K562 (cell line): ENCODE results near the gene CDKN1C. TPM values are rescaled to one million over a fixed set of nuclear protein-coding genes. Genes with fewer than 3 reads are reported as not detected.

Experiments used
- ATAC-seq: fragments of 200-7000 bp; cut with Tn5 transposase; 3 replicates; pipeline ENCODE4 v1.9.1; 2020; ENCODE audit warnings: moderate library complexity
- BruUV-seq: library from RNA; stranded (reverse); fragments of 400-500 nt; replicated peaks from 2 replicates; lab custom pipeline; 2021; lab: Mats Ljungman, UMichigan
- CTCF ChIA-PET: fragments of 300-600 bp; formaldehyde crosslinking; extraction: SDS; loops from one replicate; lab custom pipeline; 2021; ENCODE audit warnings: low intra/inter-chr PET ratio; lab: Yijun Ruan, JAX
- POLR2A ChIA-PET: fragments of 300-600, 350-650 bp; sonication (Branson Sonifier 250); formaldehyde crosslinking; extraction: SDS; loops from one replicate; lab custom pipeline; 2021; ENCODE audit warnings: antibody characterized with exemption, inconsistent platforms; lab: Yijun Ruan, JAX
- DNase-seq, 4 experiments: peaks; one replicate each; pipeline versions ENCODE4 v3.0.0 to v3.0.0-alpha.2; 2011 to 2018; ENCODE audit warnings: low spot score in 3 of 4, mixed read lengths in 3 of 4; ENCODE audit errors: extremely low read depth in 1 of 4
- FAIRE-seq: peaks from 2 replicates; lab custom pipeline; 2011; peaks lifted over from hg19 to GRCh38; lab: Jason Lieb, UNC
- H2AFZ ChIP-seq: 2 replicates; pipeline ENCODE4 v1.6.0; 2011; ENCODE audit warnings: low read depth, low read length, control low read depth, inconsistent platforms
- H3K27ac ChIP-seq: fragments of 200-600 bp; 3 replicates; pipeline ENCODE4 v1.8.0; 2011; ENCODE audit warnings: low read depth, mild to moderate bottlenecking, control low read depth, inconsistent platforms, low read length, moderate library complexity, mixed read lengths; ENCODE audit errors: extremely low read depth
- H3K27me3 ChIP-seq, 2 experiments: fragments of 300-600 bp in 1 of 2; 2 replicates in 1 of 2; 3 replicates in 1 of 2; pipeline versions ENCODE4 v1.6.0 to v1.8.0; 2011; ENCODE audit warnings: inconsistent platforms in 2 of 2, low read length in 2 of 2, mild to moderate bottlenecking in 1 of 2, mixed read lengths in 1 of 2, moderate library complexity in 1 of 2; ENCODE audit not compliant: control insufficient read depth in 2 of 2, insufficient read depth in 2 of 2
- H3K36me3 ChIP-seq: fragments of 300-600 bp; 3 replicates; pipeline ENCODE4 v1.8.0; 2011; ENCODE audit warnings: mild to moderate bottlenecking, low read length, inconsistent platforms; ENCODE audit not compliant: control insufficient read depth, insufficient read depth
- H3K4me1 ChIP-seq, 2 experiments: fragments of 200-600 bp in 1 of 2; replicated peaks in 1 of 2; 2 replicates in 1 of 2; 3 replicates in 1 of 2; pipeline versions ENCODE4 v1.5.1 to v1.8.0; 2011; ENCODE audit warnings: inconsistent platforms in 2 of 2, low read length in 2 of 2, mild to moderate bottlenecking in 1 of 2, mixed read lengths in 1 of 2, moderate library complexity in 1 of 2; ENCODE audit not compliant: control insufficient read depth in 2 of 2, insufficient read depth in 2 of 2
- H3K4me2 ChIP-seq: 2 replicates; pipeline ENCODE4 v1.6.1; 2011; ENCODE audit warnings: low read length, control low read depth, inconsistent platforms, mixed read lengths; ENCODE audit not compliant: insufficient read depth
- H3K4me3 ChIP-seq: fragments of 200-600 bp; sonication (generic), shearing (Covaris generic); 2 replicates; pipeline ENCODE4 v1.5.1; 2016; ENCODE audit warnings: control low read depth, inconsistent platforms
- H3K79me2 ChIP-seq: fragments of 200-600 bp; 3 replicates; pipeline ENCODE4 v1.8.0; 2011; ENCODE audit warnings: low read length, inconsistent platforms; ENCODE audit not compliant: control insufficient read depth, insufficient read depth
- H3K9ac ChIP-seq, 2 experiments: 2 replicates each; pipeline versions ENCODE4 v1.6.0 to v1.6.1; 2011; ENCODE audit warnings: low read depth in 2 of 2, low read length in 2 of 2, control low read depth in 1 of 2, inconsistent platforms in 1 of 2, mild to moderate bottlenecking in 1 of 2, mixed read lengths in 1 of 2; ENCODE audit not compliant: insufficient read depth in 1 of 2
- H3K9me1 ChIP-seq: one replicate; pipeline ENCODE4 v1.6.0; 2011; ENCODE audit warnings: inconsistent platforms, mild to moderate bottlenecking, low read length, moderate library complexity; ENCODE audit not compliant: control insufficient read depth, insufficient read depth
- H3K9me3 ChIP-seq: replicated peaks from 2 replicates; pipeline ENCODE4 v1.5.1; 2011; ENCODE audit warnings: low read depth, low read length, inconsistent platforms; ENCODE audit not compliant: control insufficient read depth, insufficient read depth
- H4K20me1 ChIP-seq: replicated peaks from 2 replicates; pipeline ENCODE4 v1.6.1; 2011; ENCODE audit warnings: low read length, inconsistent platforms, mixed read lengths; ENCODE audit not compliant: control insufficient read depth, insufficient read depth
- CTBP1 ChIP-seq: fragments of 450-650 bp; IDR thresholded peaks from 2 replicates; pipeline ENCODE4 v1.6.1; 2016; ENCODE audit warnings: borderline replicate concordance
- EGR1 ChIP-seq: fragments of 450-650 bp; conservative IDR thresholded peaks from 2 replicates; pipeline ENCODE4 v1.6.1; 2017; ENCODE audit warnings: mild to moderate bottlenecking
- MAZ ChIP-seq, 2 experiments: fragments of 450-650 bp in 1 of 2; sonication (generic) in 1 of 2; formaldehyde crosslinking; IDR thresholded peaks in 1 of 2; conservative IDR thresholded peaks in 1 of 2; 2 replicates each; pipeline versions ENCODE4 v1.4.0 to v1.5.0; 2020; ENCODE audit warnings: mild to moderate bottlenecking in 1 of 2, missing genetic modification reagents in 1 of 2
- MIER1 ChIP-seq: fragments of 450-650 bp; IDR thresholded peaks from 2 replicates; pipeline ENCODE4 v1.6.1; 2016; ENCODE audit warnings: antibody characterized with exemption, mild to moderate bottlenecking, low read depth
- STAG1 ChIP-seq: sonication (generic); formaldehyde crosslinking; IDR thresholded peaks from 2 replicates; pipeline ENCODE4 v1.5.0; 2020; ENCODE audit warnings: missing genetic modification reagents, borderline replicate concordance
- TAF9B ChIP-seq: fragments of 450-650 bp; IDR thresholded peaks from 2 replicates; pipeline ENCODE4 v1.6.1; 2018; ENCODE audit warnings: mild to moderate bottlenecking; ENCODE audit not compliant: partially characterized antibody
- TARDBP ChIP-seq: fragments of 450-650 bp; IDR thresholded peaks from 2 replicates; pipeline ENCODE4 v1.6.1; 2016
- TEAD4 ChIP-seq, 2 experiments: sonication (generic) in 1 of 2; formaldehyde crosslinking in 1 of 2; IDR thresholded peaks; 2 replicates each; pipeline versions ENCODE4 v1.6.1 to v1.8.0; 2012 to 2022; ENCODE audit warnings: borderline replicate concordance in 1 of 2, inconsistent platforms in 1 of 2, low read length in 1 of 2, mild to moderate bottlenecking in 1 of 2, missing genetic modification reagents in 1 of 2
- TFAP4 ChIP-seq: sonication (generic); formaldehyde crosslinking; IDR thresholded peaks from 2 replicates; pipeline ENCODE4 v1.8.0; 2022; ENCODE audit warnings: missing genetic modification reagents, mild to moderate bottlenecking, moderate library complexity, borderline replicate concordance
- ZFP36 ChIP-seq: fragments of 150-350 bp; IDR thresholded peaks from 2 replicates; pipeline ENCODE4 v1.6.1; 2018; ENCODE audit warnings: low read length, low read depth; ENCODE audit not compliant: partially characterized antibody
- ZNF444 ChIP-seq: fragments of 250-450 bp; sonication (Bioruptor Pico); IDR thresholded peaks from 2 replicates; pipeline ENCODE4 v1.4.0; 2020; ENCODE audit warnings: mild to moderate bottlenecking, moderate library complexity
- ZNF740 ChIP-seq, 3 experiments: fragments of 200-800 bp in 1 of 3; sonication (Bioruptor generic) in 1 of 3; sonication (generic) in 1 of 3; formaldehyde crosslinking in 1 of 3; IDR thresholded peaks; 2 replicates each; pipeline versions ENCODE4 v1.6.1 to v1.8.0; 2016 to 2022; ENCODE audit warnings: mild to moderate bottlenecking in 2 of 3, missing compliant biosample characterization in 2 of 3, missing genetic modification characterization in 2 of 3, missing genetic modification reagents in 1 of 3
- WGBS: fragments of 100-300 bp; shearing (Covaris generic); methylation state at CpG from one replicate; pipeline ENCODE4 v1.1.6; 2016; ENCODE audit warnings: low coverage, mixed read lengths; ENCODE audit not compliant: insufficient coverage; ENCODE audit errors: missing lambda C conversion rate; 5-methylcytosine and 5-hydroxymethylcytosine counted together
- in situ Hi-C: fragments of 300-500 bp; cut with MboI; formaldehyde crosslinking; loops from 4 replicates; pipeline ENCODE4 v1.15.0; 2018; ENCODE audit warnings: inconsistent platforms, mixed read lengths
- intact Hi-C: fragments of 100-400 bp; cut with micrococcal nuclease; formaldehyde crosslinking; loops from 2 replicates; pipeline ENCODE4 v1.14.2; 2022
- polyA plus RNA-seq, 8 experiments: library from polyadenylated mRNA; depleted of rRNA in 4 of 8; stranded (reverse) in 5 of 8; unstranded in 3 of 8; fragments of >200 nt; fragmentation: Nextera tagmentation in 2 of 8; fragmentation: Illumina TruSeq in 1 of 8; extraction: Ambion mirVana in 2 of 8; extraction: Trizol in 1 of 8; gene quantifications; 2 replicates each; pipeline versions ENCODE4 v1.2.1 to v1.2.3, GENCODE V29; 2011 to 2014; ENCODE audit warnings: inconsistent platforms in 1 of 8, missing spikeins in 1 of 8
- total RNA-seq, 7 experiments: library from RNA; depleted of rRNA in 6 of 7; stranded (reverse); fragments of >200 nt in 6 of 7; fragmentation: Illumina TruSeq in 2 of 7; extraction: Trizol in 2 of 7; gene quantifications; 2 replicates each; pipeline versions ENCODE4 v1.2.1 to v1.2.3, GENCODE V29; 2011 to 2021; ENCODE audit warnings: low replicate concordance in 1 of 7
- TF ChIP-seq, protein P1 (sequence below): fragments of 450-650 bp; formaldehyde crosslinking; IDR thresholded peaks from 2 replicates; pipeline ENCODE4 v1.4.0; 2020; ENCODE audit warnings: mild to moderate bottlenecking, moderate library complexity
- TF ChIP-seq, protein P2 (sequence below): sonication (generic); formaldehyde crosslinking; IDR thresholded peaks from 2 replicates; pipeline ENCODE4 v1.8.1; 2023; ENCODE audit warnings: mild to moderate bottlenecking, missing genetic modification reagents

The CDKN1C gene
- total and polyA plus RNA-seq, 9 of the 15 experiments (the other 6 are each of a cell fraction or from before 2014, with no cell fraction given) = 2.8 to 21.1 (median 9.3) TPM

- intact Hi-C loops = loop anchor here (1.0 to 10.0 kb wide), 4 partner anchors 191 to 460 kb away; partner anchors contain the start of gene KCNQ1OT1
- in situ Hi-C loops = loop anchor here (5.0 kb wide), 1 partner anchor 356 kb away; no protein-coding TSS in a partner anchor
- peaks cover 37 to 85% of the 10 kb centered on the region in 2 experiments for H3K4me1 ChIP-seq
- peak; percentile 57 for ATAC-seq
- no peak overlapping the region for H3K27ac ChIP-seq
- H3K9me1 ChIP-seq = no peaks in the 10 kb centered on the region
- WGBS = 12% methylated on average over 19 of the region's 25 CpGs
- H3K79me2 ChIP-seq = no peaks in the 10 kb centered on the region
- DNase-seq = peak; percentile 56 to 92 (median 69)
- H3K27me3 ChIP-seq = no peaks in the 10 kb centered on the region
- ChIA-PET CTCF (interaction anchor here (0.6 to 10.6 kb wide), 3 partner anchors 300 to 354 kb away, joined by 3 to 228 read pairs (median 3); no protein-coding TSS in a partner anchor), POLR2A (interaction anchor here (0.6 to 1.4 kb wide), 4 partner anchors 122 to 320 kb away, joined by 3 to 6 read pairs (median 3); partner anchors contain the start of gene KCNQ1OT1)
- H4K20me1 ChIP-seq = no peaks in the 10 kb centered on the region
- no peak overlapping the region for H3K9ac ChIP-seq
- BruUV-seq = no TSS peak
- H3K4me3 ChIP-seq = no peak overlapping the region
- no peaks in the 10 kb centered on the region for H3K36me3 ChIP-seq
- peak; percentile 90 for FAIRE-seq
- H2AFZ ChIP-seq = peak overlapping the region; percentile 53
- H3K4me2 ChIP-seq = no peak overlapping the region
- no peaks in the 10 kb centered on the region for H3K9me3 ChIP-seq
- TF ChIP-seq, protein P1, sequence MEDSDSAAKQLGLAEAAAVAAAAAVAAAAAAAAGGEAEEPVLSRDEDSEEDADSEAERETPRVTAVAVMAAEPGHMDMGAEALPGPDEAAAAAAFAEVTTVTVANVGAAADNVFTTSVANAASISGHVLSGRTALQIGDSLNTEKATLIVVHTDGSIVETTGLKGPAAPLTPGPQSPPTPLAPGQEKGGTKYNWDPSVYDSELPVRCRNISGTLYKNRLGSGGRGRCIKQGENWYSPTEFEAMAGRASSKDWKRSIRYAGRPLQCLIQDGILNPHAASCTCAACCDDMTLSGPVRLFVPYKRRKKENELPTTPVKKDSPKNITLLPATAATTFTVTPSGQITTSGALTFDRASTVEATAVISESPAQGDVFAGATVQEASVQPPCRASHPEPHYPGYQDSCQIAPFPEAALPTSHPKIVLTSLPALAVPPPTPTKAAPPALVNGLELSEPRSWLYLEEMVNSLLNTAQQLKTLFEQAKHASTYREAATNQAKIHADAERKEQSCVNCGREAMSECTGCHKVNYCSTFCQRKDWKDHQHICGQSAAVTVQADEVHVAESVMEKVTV (CRISPR knock-in tag) = peak; percentile 97
- TF ChIP-seq TFAP4 (CRISPR knock-in tag) = peak; percentile 71
- no peak for TF ChIP-seq TAF9B
- TF ChIP-seq, protein P2, sequence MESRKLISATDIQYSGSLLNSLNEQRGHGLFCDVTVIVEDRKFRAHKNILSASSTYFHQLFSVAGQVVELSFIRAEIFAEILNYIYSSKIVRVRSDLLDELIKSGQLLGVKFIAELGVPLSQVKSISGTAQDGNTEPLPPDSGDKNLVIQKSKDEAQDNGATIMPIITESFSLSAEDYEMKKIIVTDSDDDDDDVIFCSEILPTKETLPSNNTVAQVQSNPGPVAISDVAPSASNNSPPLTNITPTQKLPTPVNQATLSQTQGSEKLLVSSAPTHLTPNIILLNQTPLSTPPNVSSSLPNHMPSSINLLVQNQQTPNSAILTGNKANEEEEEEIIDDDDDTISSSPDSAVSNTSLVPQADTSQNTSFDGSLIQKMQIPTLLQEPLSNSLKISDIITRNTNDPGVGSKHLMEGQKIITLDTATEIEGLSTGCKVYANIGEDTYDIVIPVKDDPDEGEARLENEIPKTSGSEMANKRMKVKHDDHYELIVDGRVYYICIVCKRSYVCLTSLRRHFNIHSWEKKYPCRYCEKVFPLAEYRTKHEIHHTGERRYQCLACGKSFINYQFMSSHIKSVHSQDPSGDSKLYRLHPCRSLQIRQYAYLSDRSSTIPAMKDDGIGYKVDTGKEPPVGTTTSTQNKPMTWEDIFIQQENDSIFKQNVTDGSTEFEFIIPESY (CRISPR knock-in tag) = peak; percentile 63
- TF ChIP-seq MAZ (CRISPR knock-in tag; conservative IDR thresholded peaks at IDR 0.05 in 1 of 2, IDR thresholded peaks at IDR 0.05 in 1 of 2) = peak; percentile 28 to 71; a peak in 1 of 4 replicates
- peak; percentile 100 for TF ChIP-seq STAG1 (CRISPR knock-in tag)
- TF ChIP-seq MIER1 = no peak
- TF ChIP-seq TEAD4 (IDR thresholded peaks at IDR 0.05; ENCODE audit: low read length) = 0 out of 2 replicates have a peak, but pooled peaks have one; percentile 16
- TF ChIP-seq TEAD4 (CRISPR knock-in tag; IDR thresholded peaks at IDR 0.05; ENCODE audit: borderline replicate concordance) = no peak
- peak; percentile 29; the same call in 1 of the 2 replicates for TF ChIP-seq TARDBP
- TF ChIP-seq ZFP36 = peak; percentile 25
- TF ChIP-seq EGR1 = peak; percentile 56
- no peak for TF ChIP-seq ZNF444 (CRISPR knock-in tag)
- TF ChIP-seq ZNF740 (CRISPR knock-in tag; IDR thresholded peaks at IDR 0.05) = peak; percentile 31; the same call in 1 of the 2 replicates
- no peak for TF ChIP-seq ZNF740 (tag; IDR thresholded peaks at IDR 0.05)
- peak; percentile 47; the same call in 1 of the 2 replicates for TF ChIP-seq CTBP1
These were observed 2.8 kb upstream of the CDKN1C start for GRCh38 chr11:2888266-2888968.
